ENCODE data around the gene GNLY.

Gene GNLY

DNA sequence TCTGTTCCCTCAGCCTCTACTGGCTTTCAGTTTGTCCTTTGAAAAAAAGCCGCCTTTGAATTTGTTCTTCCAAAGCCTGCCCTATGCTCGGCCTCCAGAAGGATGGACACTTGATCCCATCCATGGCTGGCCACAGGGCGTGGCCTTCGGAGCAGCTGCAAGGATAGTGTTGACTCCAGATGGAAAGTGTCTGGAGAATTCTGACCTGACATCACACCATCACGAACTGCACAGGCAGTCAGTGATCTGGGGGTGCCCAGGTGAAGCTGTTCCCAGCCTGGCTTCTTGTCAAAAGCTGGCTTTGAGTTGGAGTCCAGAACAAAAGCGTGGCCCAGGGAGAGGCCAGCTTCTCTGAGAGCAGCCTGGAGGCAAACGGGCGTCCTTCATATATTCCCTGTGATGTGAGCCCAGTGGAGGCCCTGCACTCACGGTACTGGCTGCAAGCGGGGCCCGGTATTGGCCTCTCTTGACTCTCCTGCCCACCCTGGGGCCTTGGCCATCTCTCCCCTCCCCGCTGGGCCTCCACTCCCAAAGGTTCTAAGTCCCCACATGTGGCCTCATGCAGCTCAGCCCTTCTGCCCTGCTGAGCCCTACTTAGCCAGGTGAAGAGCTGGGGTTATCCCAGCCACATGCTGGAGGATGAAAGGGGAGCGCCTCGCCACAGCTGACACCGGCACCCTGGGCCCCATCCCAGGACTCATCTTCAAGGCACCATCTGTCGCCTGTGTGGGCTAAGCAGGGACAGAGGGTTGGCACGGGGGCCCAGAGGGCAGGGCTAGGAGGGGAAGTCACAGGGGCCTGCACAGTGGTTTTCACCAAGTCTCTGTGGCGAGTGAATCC is 39.2 kb downstream of the GNLY start:
- 0 out of 2 replicates have a peak, but pooled peaks cover 10% of the 10 kb centered on the region for H3K4me1 ChIP-seq
- no peaks in the 10 kb centered on the region for H4K20me1 ChIP-seq
- H3K9me3 ChIP-seq, result no peaks in the 10 kb centered on the region
- no peak overlapping the region for H3K4me2 ChIP-seq
- TF ChIP-seq Cebpa-rat (IDR thresholded peaks at IDR 0.05), result no peak
- no peak overlapping the region for H3K4me3 ChIP-seq
- H3K9ac ChIP-seq, result no peak overlapping the region
- H3K27ac ChIP-seq, result no peak overlapping the region
- H3K27me3 ChIP-seq, result no peaks in the 10 kb centered on the region
- no peaks in the 10 kb centered on the region for H3K36me3 ChIP-seq

DNA sequence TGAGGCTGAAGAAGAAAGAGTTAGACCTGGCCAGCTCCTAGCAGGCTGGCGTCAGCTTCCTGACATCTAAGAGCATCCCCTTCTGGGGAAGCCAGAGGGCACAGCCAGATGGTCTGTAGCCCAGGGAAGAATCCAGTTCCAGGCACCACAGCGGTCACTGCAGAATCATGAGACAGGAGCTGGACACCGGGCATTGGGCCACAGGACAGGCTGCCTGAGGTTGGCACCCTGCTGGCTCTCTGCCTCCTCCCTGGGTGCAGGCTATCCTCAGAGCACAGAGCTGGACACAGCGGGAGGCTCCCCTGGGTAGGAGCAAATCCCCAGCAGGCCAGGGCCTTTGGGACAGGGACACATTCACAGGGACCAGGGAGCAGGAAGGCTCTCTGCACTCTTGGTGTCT is 39.9 kb downstream of the GNLY start:
- Histone ChIP-seq H3K27ac (no peak overlapping the region), H3K9me3 (no peaks in the 10 kb centered on the region), H4K20me1 (no peaks in the 10 kb centered on the region), H3K27me3 (no peaks in the 10 kb centered on the region), H3K36me3 (no peaks in the 10 kb centered on the region), H3K4me1 (0 out of 2 replicates have a peak, but pooled peaks cover 10% of the 10 kb centered on the region), H3K4me2 (no peak overlapping the region), H3K4me3 (no peak overlapping the region), H3K9ac (no peak overlapping the region)
- TF ChIP-seq Cebpa-rat (IDR thresholded peaks at IDR 0.05), result no peak

DNA sequence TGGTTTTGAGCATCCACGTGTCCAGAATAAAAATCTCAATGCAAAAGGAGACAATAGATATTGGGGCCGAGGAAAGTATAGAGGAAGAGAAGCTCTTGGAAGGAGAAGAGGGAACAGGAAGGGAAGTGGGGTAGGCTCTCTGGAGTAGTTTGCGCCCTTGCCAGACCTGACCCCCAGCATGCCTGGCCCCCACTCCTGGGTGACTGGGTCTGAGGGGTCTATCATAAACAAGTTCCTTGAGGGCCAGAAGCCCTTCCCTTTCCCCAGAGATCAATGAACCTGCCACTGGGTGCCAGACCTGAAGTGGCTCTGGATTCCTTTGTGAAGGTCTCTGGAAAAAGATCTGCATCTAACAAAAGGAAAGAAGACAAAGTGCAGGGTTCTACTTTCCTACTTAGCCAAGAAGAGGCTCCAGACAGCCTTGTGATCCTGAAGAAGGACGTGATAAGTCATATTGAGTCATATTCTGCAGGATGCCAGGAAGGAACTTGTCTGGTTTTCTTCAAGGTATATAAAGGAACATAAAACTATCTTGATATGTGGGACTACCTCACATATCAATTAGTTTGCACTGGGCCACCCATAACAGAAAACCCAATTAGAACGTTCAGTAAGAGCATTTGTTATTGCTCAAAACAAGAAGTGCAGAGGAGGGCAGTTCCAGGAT is 40.9 kb downstream of the GNLY start:
- no peaks in the 10 kb centered on the region for H3K27me3 ChIP-seq
- no peak overlapping the region for H3K4me3 ChIP-seq
- H3K4me1 ChIP-seq, result 0 out of 2 replicates have a peak, but pooled peaks cover 5% of the 10 kb centered on the region
- H3K27ac ChIP-seq, result no peak overlapping the region
- TF ChIP-seq Cebpa-rat (IDR thresholded peaks at IDR 0.05), result no peak
- no peak overlapping the region for H3K4me2 ChIP-seq
- H4K20me1 ChIP-seq, result no peaks in the 10 kb centered on the region
- H3K9me3 ChIP-seq, result no peaks in the 10 kb centered on the region
- H3K36me3 ChIP-seq, result no peaks in the 10 kb centered on the region
- H3K9ac ChIP-seq, result no peak overlapping the region

DNA sequence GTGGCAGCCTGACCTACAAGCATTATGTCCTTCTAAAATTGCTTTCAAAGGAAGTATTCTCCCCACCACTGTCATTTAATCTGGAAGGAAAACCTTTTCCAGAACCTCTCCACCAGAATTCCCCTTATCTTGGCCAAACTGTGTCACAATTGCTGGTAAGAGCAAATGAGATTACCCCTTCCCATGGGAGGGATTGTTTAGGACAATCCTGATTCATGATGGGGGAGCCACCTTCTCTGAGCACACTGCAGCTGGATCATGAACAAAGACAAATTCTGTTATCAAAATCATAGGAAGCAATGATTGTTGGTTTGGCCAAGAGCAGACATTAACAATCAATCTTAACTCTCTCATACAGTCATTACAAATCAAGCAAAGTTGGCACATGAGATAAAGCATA is 41.5 kb downstream of the GNLY start:
- no peak overlapping the region for H3K27ac ChIP-seq
- no peak overlapping the region for H3K4me3 ChIP-seq
- H3K4me1 ChIP-seq, result 0 out of 2 replicates have a peak, but pooled peaks cover 5% of the 10 kb centered on the region
- H3K27me3 ChIP-seq, result no peaks in the 10 kb centered on the region
- no peak overlapping the region for H3K4me2 ChIP-seq
- H3K9me3 ChIP-seq, result no peaks in the 10 kb centered on the region
- no peak for TF ChIP-seq Cebpa-rat (IDR thresholded peaks at IDR 0.05)
- no peak overlapping the region for H3K9ac ChIP-seq
- no peaks in the 10 kb centered on the region for H4K20me1 ChIP-seq
- no peaks in the 10 kb centered on the region for H3K36me3 ChIP-seq

DNA sequence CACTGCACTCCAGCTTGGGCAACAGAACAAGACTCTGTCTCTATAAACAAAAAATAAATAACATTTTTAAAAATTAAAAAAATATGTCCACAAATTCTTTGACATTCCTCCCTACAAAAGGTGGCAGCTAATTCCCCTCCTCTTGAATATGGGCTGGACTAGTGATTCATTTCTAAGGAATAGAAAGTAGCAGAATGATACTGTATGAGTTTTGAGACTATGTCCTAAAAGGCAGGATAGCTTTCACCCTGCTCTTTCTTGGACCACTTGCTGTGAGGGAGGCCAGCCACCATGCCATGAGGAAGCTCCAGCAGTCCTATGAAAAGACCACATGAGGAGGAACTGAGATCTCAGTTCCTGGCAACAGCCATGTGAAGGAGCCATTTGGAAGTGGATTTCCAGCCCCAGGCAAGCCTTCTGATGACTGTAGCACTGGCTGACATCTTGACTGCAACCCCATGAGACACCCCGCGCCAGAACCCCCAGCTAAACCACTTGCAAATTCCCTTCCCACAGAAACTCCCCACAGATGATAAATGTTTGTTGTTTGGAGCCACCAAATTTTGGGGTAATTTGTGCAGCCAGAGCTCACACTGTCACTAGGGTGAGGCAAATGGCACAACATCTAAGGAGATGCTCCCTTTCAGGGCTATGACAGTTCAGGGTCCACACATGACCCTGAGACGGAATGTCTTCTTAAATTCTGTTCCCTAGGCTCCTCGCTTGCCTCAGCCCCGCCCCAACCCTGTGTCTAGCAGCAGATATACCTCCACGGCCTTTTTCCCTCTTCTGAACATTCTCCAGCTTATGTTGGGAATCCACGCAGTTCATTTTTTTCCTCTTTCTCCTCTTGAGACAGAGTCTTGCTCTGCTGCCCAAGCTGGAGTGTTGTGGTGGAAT is 42.5 kb downstream of the GNLY start:
- no peaks in the 10 kb centered on the region for H3K27me3 ChIP-seq
- no peak for TF ChIP-seq Cebpa-rat (IDR thresholded peaks at IDR 0.05)
- H3K9me3 ChIP-seq, result no peaks in the 10 kb centered on the region
- no peaks in the 10 kb centered on the region for H4K20me1 ChIP-seq
- no peak overlapping the region for H3K4me2 ChIP-seq
- no peak overlapping the region for H3K4me3 ChIP-seq
- no peak overlapping the region for H3K9ac ChIP-seq
- no peaks in the 10 kb centered on the region for H3K36me3 ChIP-seq
- H3K27ac ChIP-seq, result no peak overlapping the region
- peaks cover 7% of the 10 kb centered on the region for H3K4me1 ChIP-seq

DNA sequence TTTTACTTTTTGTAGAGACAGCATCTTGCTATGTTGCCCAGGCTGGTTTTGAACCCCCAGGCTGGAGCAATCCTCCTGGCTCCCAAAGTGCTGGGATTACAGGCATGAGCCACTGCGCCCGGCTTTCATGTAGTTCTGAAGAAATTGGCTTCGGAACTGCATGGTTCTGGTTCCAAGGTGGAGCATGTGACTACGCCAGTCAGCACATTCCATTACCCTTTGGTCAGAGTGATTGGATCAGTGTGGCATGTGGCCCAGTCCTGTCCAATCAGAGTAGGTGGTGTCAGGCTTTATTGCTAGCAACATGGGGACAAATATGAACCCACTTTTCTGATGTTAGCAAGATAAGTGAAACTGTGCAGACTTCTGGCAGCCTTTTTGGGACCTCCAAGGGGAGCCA is 43.3 kb downstream of the GNLY start:
- H3K9me3 ChIP-seq, result no peaks in the 10 kb centered on the region
- H3K4me2 ChIP-seq, result no peak overlapping the region
- H3K27ac ChIP-seq, result no peak overlapping the region
- TF ChIP-seq Cebpa-rat (IDR thresholded peaks at IDR 0.05), result no peak
- no peaks in the 10 kb centered on the region for H3K36me3 ChIP-seq
- H3K4me3 ChIP-seq, result no peak overlapping the region
- no peaks in the 10 kb centered on the region for H4K20me1 ChIP-seq
- H3K4me1 ChIP-seq, result peaks cover 14% of the 10 kb centered on the region
- H3K9ac ChIP-seq, result no peak overlapping the region
- no peaks in the 10 kb centered on the region for H3K27me3 ChIP-seq

DNA sequence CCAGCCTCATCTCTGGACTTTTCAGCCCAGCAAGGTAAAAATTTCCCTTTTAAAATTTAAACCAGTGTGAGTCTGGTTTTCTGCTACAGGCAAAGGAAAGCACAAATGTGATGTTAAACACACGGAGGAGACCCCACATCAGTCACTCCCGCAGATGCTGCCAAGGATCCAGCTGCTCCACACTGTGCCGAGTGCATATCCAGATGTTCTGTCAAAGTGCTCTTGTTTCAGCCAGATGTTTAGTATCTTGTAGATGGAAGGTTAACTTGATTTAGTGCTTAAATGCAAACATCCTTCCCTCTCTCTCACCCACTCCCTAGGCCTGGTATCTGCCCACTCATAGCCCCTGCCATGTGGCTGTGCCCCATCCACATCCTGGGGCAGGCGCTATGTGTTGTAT is 43.8 kb downstream of the GNLY start:
- Histone ChIP-seq H3K4me2 (no peak overlapping the region), H3K4me3 (no peak overlapping the region), H4K20me1 (no peaks in the 10 kb centered on the region), H3K9ac (no peak overlapping the region), H3K36me3 (no peaks in the 10 kb centered on the region), H3K27me3 (no peaks in the 10 kb centered on the region), H3K4me1 (peaks cover 19% of the 10 kb centered on the region), H3K27ac (no peak overlapping the region), H3K9me3 (no peaks in the 10 kb centered on the region)
- TF ChIP-seq Cebpa-rat (IDR thresholded peaks at IDR 0.05), result no peak

DNA sequence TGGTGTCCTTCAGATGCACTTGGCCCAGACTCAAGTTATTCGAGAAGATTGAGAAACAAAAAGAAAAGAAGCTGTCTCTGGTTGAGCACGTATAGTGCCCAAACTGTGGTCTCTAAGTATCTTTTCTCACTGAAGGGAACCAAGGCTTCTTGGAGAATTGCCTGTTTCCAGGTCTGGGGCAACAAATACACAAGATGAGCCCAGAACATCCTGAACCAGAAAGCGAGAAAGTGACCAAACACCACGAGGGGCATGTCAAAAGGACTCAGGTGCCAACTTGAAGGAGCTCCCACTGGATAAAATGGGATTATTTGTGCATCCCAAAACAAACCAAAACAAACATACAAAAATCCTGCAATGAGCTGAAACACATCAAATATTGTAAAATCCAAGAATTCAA is 46.0 kb downstream of the GNLY start:
- Histone ChIP-seq H3K4me1 (peaks cover 36% of the 10 kb centered on the region), H3K4me3 (no peak overlapping the region)

DNA sequence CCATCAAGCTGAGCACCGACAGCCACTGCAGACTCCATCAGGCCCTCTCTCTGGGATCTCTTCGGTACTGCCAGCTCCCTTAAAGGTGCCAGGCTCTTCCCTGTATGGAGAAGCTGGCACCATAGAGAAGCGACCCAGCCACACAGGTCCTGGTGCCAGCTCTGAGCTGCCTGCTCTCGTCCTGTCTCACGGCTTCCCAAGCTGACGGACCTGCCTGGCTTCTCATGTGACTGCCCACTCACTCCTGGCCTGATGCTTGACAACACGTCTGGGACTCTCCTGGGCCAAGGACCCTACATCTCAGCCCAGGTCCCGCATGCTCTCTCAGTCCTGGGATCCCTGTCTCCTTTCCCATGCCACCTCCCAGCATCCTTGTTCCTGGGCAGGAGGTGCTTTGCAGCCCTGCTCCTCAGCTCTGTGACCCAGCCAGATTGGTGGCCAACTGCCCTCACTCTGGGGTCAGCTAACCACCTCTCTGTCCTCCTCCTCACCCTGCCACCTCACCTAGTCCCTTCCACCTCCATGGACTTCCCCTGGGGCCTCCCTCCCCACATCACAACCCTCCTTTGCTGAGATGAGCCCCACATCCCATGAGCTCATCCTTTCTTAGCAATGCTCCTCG is 47.2 kb downstream of the GNLY start:
- peaks cover 47% of the 10 kb centered on the region for H3K4me1 ChIP-seq
- no peak overlapping the region for H3K9ac ChIP-seq
- no peak overlapping the region for H3K4me3 ChIP-seq
- no peaks in the 10 kb centered on the region for H3K9me3 ChIP-seq
- H3K4me2 ChIP-seq, result no peak overlapping the region
- no peaks in the 10 kb centered on the region for H3K36me3 ChIP-seq
- no peaks in the 10 kb centered on the region for H4K20me1 ChIP-seq
- no peaks in the 10 kb centered on the region for H3K27me3 ChIP-seq
- no peak for TF ChIP-seq Cebpa-rat (IDR thresholded peaks at IDR 0.05)
- no peak overlapping the region for H3K27ac ChIP-seq

More for the DNA sequence above, 46.0 kb downstream of the GNLY start:
- H3K9me3 ChIP-seq, result no peaks in the 10 kb centered on the region
- H3K27ac ChIP-seq, result no peak overlapping the region
- H3K9ac ChIP-seq, result no peak overlapping the region
- H3K36me3 ChIP-seq, result no peaks in the 10 kb centered on the region
- H4K20me1 ChIP-seq, result no peaks in the 10 kb centered on the region
- no peaks in the 10 kb centered on the region for H3K27me3 ChIP-seq
- no peak for TF ChIP-seq Cebpa-rat (IDR thresholded peaks at IDR 0.05)
- no peak overlapping the region for H3K4me2 ChIP-seq
